RPMI7951 (cell line): ENCODE results near the gene ENHO. TPM values are rescaled to one million over a fixed set of nuclear protein-coding genes. Genes with fewer than 3 reads are reported as not detected.

Source experiments
- DNase-seq: peaks from one replicate; pipeline ENCODE4 v3.0.0-alpha.2; 2012; ENCODE audit warnings: low read depth
- total RNA-seq: library from RNA; depleted of rRNA; stranded (reverse); fragments of >200 nt; shearing (Covaris generic); gene quantifications from 2 replicates; pipeline ENCODE4 v1.2.3, GENCODE V29; 2014; rRNA removed

The ENHO gene
- total RNA-seq = 0.29 and 0.48 TPM in 2 replicates

GRCh38 chr9:34522971-34523797 lies at the start of gene ENHO:
ENHO (minus strand) TSS chr9:34522990; CDS start chr9:34521695, 1,295 bp downstream.
- DNase-seq = peak; percentile 82

GRCh38 chr9:34572092-34572491 lies 49.3 kb upstream of the ENHO start:
- no peak for DNase-seq

DNA sequence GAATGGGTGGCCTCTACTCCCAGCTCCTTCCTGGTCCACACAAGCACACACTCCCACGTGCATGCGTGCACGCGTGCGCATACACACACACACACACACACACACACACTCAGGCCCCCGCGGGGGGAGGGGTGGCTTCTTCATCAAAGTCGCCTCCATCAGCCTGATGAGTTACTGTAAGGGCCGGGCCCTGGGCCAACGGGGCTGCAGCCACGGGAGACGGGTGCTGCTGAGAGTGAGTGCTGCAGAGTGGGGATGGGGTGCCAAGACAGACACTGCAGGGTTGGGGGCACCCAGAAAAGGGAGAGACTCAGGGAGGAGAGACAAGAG lies 48.7 kb upstream of the ENHO start:
- DNase-seq = no peak

DNA sequence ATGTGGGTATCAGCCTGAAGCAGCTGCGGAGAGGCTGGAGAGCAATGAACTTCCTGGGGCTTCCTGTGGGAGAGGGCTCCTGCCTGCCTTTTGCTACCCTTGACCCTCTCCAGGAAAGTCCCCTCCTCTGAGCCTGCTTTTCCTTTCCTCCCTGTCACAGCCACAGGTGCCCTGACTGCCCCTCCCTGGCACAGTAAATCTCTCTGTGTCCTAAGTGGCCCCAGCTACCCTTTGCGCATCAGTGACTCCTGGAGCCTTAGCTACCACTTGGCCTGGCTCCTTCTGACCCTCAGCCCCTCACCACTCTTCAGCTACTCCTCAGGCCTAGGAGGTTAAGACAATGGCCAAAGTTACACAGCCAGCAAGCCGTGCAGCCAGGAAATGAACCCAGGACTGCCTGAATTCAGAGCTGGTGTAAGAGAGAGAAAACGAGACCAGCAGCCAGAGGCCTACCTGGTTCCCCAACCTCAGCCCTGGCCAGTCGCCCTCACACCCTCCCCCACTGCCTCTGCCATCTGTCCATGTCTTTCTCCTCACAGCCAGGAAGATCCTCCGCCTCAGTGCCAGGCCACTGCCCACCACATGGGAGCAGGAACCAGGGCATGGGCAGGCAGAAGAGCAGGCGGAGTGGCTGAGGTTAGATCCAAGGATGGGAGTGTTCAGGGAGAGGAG lies 48.2 kb upstream of the ENHO start:
- no peak for DNase-seq

GRCh38 chr9:34570376-34570775 lies 47.6 kb upstream of the ENHO start:
- DNase-seq = no peak

GRCh38 chr9:34568774-34569173 lies 46.0 kb upstream of the ENHO start:
- no peak for DNase-seq

DNA sequence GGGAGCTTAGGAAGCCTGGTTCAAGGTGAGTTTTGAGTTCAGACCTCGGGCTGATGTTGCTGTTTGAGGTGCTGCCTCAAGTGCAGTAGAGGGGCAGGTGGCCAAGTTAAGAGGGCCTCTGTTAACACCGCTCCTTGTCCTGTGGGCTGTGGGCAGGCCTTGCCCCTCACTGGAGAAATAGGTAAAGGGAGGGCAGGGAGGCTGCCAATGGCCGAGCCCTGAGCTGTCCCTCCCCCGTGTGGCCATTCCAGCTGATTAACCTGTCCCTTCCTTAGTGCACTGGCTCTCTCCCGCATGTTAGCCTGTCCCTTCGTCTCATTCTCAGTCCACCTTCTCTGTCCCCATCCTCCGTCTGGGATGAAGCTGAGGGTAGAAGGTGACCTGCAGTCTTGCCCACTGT lies 45.3 kb upstream of the ENHO start:
- DNase-seq = no peak

- DNase-seq = no peak
Observed at GRCh38 chr9:34566972-34567371, 44.2 kb upstream of the ENHO start.

GRCh38 chr9:34566322-34566721 lies 43.5 kb upstream of the ENHO start:
- no peak for DNase-seq

- no peak for DNase-seq
Observed at GRCh38 chr9:34565856-34566255, 43.1 kb upstream of the ENHO start.

GRCh38 chr9:34564617-34565016 lies 41.8 kb upstream of the ENHO start:
- DNase-seq = no peak

DNA sequence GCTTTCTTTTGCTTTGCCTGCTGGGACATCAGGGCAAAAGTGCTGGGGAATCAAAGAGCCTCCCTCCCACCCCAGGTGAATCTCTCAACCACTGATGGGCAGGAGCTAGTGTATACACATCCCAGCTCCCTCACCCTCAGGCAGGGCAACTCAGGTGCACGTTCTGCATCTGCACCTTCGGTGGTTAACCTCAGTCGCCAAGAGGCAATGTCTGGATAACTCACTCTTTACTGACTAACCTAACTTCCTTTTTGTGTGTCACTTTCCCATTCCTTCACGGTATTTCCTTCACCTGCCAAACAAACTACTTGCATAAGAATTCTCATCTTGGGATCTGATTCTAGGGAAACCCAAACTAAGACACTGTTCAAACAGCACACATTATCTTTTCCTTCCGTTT lies 40.5 kb upstream of the ENHO start:
- no peak for DNase-seq

- no peak for DNase-seq
Observed at GRCh38 chr9:34562135-34562745, 39.5 kb upstream of the ENHO start.

DNA sequence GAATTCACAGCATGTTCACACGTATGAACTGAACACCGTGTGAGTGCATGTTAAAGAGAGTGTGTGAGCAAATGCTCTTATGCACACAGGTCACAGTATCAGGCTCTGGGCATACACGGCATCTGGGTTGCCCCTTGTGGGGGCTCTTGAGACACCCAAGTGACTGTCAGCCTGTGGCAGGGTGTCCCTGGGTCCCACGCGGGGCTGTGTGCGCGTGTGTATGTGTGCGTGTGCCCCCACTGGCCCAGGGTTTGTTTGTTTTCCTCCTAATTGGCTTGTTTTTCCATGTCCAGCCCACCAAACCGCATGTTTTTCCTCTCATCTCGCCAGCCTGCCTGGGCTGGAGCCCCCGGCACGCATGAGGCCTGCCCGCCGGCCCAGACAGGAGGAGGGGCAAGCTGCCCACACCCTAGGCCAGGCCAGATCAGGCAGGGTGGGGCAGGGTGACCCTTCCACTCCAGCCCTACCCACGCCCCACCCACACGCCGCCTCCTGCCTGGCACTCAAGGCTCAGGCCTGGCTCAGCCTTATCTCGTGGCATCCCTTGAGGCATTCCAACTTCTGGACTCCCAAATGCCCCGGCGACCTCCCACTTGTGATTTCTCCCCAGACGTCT lies 37.9 kb upstream of the ENHO start:
- no peak for DNase-seq

DNA sequence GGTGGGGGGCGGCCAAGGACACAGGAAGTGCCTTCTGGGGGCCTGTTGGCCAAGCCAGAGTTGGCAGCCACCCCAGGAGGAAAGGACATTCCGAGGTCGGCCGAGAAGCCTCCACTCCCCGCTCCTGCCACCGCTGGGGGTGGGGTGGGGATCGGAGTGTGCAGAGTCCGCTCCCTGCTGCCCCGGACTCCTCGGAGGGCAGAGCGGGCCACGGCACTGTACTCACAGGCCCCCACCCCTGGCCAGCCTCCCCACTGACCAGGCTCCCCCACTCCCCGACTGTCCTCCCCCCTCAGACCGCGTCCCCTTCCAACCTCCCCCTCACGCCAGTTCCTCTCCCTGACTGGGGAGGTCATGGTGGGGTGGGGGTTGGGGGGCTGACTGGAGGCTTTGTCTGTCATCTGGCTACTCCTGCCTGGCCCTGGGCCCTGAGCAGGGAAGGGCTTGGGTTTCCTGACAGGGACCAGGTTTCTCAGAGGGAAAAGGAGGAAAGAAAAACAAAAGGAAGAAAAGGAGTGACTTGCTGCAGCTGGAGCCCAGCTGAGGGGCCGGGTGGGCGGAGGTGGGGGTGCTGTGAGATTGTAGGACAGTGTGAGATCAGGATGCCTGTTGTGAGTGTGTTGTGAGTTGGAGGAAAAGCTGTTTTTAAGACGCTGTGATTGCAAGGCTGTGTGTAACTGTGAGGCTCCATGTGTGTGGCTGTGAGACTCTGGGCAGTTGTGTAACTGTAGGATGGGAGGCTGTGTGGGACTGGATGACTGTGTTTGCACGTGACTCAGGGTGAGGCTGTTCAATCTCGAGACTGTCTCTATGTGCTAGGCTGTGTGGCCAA lies 37.0 kb upstream of the ENHO start:
- peak; percentile 13 for DNase-seq

DNA sequence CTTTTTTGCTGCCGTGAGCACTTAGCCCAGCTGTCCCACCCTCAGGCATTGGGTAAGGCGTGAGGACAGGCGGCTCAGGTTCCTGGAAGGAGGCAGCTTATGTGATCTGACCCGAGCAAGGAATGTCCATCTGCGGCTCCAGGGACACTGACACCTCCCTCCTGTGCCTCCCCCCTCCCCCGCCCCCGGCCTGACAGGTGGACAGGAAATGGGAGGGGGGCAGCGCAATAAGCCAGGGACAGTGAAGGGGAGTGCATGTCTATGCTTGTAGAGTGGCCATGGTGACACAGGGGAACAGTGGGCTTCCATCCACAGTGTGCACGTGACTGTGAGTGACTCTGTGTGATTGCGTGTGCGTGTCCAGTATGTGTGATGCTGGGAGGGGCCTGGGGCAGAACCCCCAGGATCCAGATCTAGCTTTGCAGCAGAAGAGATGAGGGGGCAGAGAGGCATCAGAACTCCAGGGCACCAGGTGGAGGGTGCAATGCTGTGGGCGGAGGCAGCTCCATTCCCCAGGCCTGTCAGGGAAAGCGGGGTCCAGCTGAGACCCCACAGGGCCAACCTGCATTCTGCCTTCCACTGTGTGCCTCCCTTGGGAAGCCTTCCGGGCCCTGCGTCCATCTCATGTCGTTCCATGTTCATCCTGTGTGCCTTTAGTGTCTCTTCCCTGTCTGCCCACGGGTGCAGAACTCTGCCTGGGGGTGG lies 36.3 kb upstream of the ENHO start:
- no peak for DNase-seq

GRCh38 chr9:34558364-34558763 lies 35.6 kb upstream of the ENHO start:
- no peak for DNase-seq

DNA sequence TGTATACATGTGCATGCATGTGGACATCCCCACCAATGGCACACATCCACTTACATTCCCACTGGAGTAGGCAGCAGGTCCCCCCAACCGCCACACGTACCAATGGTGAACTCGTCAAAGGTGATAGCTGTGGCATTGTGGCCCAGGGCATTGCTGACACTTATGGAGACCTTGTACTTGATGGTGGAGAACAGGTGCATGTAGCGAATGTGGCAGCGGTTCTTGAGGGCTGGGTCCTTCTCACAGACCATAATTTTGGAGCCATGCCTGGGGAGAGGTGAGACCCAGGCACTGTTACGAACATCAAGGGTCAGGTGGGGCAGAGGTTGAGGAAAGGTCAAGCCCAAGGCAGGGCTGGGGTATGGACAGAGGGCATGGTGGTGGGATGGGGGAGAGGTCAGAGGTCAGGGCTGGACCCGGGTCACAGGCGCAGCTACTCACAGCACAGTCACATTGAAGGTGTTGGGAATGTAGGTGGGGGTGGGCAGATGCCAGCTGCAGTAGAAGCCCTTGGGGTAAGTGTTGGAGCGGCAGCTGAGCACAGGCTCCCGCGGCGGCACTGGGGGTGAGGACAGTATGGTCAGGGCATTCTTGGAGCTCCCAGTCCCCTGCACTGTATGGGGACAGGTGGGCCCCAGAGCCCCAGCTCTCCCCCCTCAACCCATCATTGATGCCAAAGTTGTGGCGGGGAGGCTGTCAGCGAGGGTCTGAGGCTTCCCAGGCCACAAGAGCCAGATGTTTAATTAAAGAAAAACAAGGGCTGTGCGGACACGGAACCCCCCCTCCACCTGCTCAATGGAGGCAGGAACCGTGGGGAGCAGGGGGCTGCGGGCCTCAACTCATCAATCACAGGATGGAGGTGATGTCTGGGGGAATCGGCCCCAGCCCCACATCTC lies 34.9 kb upstream of the ENHO start:
- no peak for DNase-seq

DNA sequence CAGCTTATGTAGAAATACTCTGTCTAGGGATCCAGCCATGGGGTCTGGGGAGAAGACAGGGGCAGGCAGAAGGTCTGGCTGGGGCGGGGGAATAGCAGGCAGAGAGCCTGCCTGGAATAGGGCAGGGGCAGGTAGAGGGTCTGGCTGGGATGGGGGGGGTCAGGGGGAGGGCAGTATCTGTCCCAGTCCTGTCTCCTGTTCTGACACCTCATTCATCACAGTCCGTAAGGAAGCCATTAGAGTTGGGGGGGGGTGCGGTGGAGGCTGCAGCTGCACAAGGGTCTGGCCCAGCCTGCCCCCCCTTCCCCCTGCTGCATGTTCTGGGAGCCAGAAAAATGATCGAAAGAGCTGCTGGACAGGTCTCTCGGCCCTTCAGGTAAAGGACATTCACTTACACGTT lies 34.2 kb upstream of the ENHO start:
- DNase-seq = no peak

GRCh38 chr9:34555936-34556525 lies 33.2 kb upstream of the ENHO start:
- DNase-seq = no peak
